Measurements from ENCODE around the gene TMEM229A.

- TF ChIP-seq POLR2A (IDR thresholded peaks at IDR 0.05): no peak
- TF ChIP-seq, protein P1, sequence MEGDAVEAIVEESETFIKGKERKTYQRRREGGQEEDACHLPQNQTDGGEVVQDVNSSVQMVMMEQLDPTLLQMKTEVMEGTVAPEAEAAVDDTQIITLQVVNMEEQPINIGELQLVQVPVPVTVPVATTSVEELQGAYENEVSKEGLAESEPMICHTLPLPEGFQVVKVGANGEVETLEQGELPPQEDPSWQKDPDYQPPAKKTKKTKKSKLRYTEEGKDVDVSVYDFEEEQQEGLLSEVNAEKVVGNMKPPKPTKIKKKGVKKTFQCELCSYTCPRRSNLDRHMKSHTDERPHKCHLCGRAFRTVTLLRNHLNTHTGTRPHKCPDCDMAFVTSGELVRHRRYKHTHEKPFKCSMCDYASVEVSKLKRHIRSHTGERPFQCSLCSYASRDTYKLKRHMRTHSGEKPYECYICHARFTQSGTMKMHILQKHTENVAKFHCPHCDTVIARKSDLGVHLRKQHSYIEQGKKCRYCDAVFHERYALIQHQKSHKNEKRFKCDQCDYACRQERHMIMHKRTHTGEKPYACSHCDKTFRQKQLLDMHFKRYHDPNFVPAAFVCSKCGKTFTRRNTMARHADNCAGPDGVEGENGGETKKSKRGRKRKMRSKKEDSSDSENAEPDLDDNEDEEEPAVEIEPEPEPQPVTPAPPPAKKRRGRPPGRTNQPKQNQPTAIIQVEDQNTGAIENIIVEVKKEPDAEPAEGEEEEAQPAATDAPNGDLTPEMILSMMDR (IDR thresholded peaks at IDR 0.05): no peak
These were observed 36.6 kb downstream of the TMEM229A start for GRCh38 chr7:123996327-123996625.

All from heart left ventricle (tissue), 13 donors.